HUDEP-2 (cell line): ENCODE results near the gene PLD1.
A peak's percentile ranks its signal among the peaks of the same experiment; 100 is the strongest.
"Not testable (repeated sequence)": the region's sequence is repeated elsewhere in the genome, so short reads cannot be mapped to it uniquely, and the experiment has no call there.

Experiments
- DNase-seq, 76 experiments: peaks; one replicate each; lab custom pipeline; 2025; ENCODE audit not compliant: unreplicated experiment in 76 of 76; lab: John Stamatoyannopoulos, UW

The PLD1 gene

GRCh38 chr3:171574556-171575240 lies 235.6 kb downstream of the PLD1 start:
- DNase-seq: no peak

- DNase-seq: peak in 1 of 76 experiments; percentile 5
Measured at GRCh38 chr3:171569571-171570132, 240.6 kb downstream of the PLD1 start.

- DNase-seq: no peak
Measured at GRCh38 chr3:171568766-171569165, 241.5 kb downstream of the PLD1 start.

- DNase-seq: peak in 25 of 76 experiments; percentile 4 to 49 (median 24)
Measured at GRCh38 chr3:171566803-171567422, 243.4 kb downstream of the PLD1 start.

- DNase-seq: no peak
Measured at GRCh38 chr3:171565481-171566058, 244.7 kb downstream of the PLD1 start.

- DNase-seq: no peak
Measured at GRCh38 chr3:171564748-171565480, 245.4 kb downstream of the PLD1 start.

DNA sequence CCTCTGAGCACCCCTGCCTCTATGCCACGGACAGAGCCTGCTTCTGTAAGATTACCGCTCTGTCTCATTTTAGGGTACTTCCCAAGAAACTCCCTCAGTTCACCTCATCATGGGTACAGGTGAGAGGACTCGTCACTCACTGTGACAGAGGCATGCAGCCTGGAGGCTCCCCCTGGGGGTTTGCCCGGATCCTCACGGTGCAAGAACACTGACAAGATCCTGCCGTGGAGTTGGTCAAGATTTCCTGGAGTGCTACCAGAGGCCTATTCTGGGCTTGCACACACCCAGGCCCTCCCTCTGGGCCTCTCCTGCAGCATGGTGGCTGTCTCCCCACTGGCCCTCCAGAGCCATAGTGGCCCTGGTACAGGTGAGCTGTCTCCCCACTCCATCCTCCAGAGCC lies 247.0 kb downstream of the PLD1 start:
- peak in 1 of 76 experiments; percentile 2 for DNase-seq

GRCh38 chr3:171562459-171562858 lies 247.8 kb downstream of the PLD1 start:
- not testable (repeated sequence) for DNase-seq

GRCh38 chr3:171561596-171562323 lies 248.5 kb downstream of the PLD1 start:
- DNase-seq: no peak

DNA sequence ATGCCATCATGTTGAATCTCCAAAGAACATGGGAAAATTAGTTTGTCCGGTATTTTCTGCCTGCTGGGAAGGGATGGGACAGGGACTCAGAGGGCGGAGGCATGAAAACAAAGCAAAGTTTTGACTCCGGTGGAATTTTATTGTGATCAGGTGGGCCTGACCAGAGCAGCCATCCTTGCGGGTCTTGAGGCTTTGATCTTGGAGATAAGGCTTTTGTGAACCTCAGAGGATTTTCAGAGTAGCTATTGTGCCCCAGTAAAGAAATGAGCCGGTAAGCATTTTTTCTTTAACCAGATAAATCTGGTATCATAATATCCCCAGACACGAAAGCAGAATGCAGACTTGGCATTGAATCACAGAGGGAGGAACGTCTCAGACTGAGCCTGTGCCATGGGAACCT lies 250.7 kb downstream of the PLD1 start:
- no peak for DNase-seq

DNA sequence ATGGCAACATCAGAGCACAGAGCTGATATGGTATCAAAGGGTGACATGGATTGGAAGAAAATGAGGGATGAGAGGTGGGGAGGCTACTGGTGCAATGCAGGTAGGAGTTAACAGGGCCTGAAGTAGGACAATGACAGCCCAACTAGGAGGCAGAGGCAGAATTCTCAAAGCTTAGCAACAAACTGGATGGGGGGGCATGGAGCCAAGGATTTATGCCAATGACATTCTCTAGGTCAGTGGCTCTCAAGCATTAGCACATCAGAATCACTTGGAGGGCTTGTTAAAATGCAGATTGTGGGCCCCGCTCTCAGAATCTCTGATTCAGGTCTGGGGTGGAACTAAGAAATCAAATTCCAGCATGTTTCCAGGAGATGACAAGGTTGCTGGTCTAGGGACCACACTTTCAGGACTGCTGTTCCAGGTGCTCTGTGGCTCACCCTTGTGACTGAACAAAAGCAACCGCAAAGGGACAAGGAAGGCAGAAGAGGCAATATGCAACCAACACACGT lies 252.0 kb downstream of the PLD1 start:
- no peak for DNase-seq

- DNase-seq: no peak
Measured at GRCh38 chr3:171557173-171557572, 253.1 kb downstream of the PLD1 start.

DNA sequence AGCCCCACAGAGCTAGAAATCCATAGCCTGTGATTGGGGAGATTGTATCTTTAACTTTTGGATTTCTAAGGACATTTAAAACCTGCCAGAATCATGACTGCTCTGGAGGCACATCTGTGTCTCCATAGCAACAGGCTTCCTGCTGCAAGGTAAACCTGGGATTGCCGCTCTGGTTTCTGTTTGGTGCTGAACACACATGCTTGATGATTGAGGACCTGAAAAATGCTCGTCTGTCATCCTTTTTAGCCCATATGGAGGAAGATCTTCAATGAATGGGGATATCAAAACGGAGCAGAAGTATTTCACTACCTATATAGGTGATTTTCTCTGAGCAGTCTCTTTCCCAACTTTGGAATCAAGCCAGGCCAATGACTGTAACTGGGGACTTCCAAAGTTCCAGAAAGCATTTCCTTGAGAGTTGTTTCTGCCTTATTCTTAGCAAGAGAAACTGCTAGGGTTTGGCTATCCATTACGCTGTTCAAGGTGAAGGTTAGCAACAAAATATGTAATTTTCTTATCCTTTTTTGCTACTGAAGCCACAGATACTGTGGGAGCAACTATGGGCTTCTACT lies 253.6 kb downstream of the PLD1 start:
- no peak for DNase-seq

- peak in 12 of 76 experiments; percentile 4 to 33 (median 16) for DNase-seq
Measured at GRCh38 chr3:171556148-171556547, 254.1 kb downstream of the PLD1 start.

DNA sequence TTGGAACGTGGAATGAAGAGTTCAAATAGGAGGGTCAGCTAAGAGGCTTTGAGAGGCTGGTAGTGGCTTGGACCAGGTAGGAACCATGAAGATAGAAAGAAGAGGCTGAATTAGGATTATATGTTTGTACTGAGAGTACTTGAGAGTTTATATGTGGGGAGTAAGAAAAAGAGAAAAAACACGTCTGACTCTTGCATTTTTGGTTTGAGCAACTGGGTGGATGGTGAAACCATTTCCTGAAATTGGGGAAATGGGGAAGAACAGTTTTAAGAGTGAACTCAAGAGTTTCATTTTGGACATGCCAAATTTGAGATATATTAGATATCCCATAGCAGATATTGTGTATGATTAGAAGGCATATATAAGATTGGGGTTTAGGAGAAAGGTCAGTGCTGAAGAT lies 257.2 kb downstream of the PLD1 start:
- DNase-seq: no peak

GRCh38 chr3:171552531-171552930 lies 257.8 kb downstream of the PLD1 start:
- DNase-seq: no peak

DNA sequence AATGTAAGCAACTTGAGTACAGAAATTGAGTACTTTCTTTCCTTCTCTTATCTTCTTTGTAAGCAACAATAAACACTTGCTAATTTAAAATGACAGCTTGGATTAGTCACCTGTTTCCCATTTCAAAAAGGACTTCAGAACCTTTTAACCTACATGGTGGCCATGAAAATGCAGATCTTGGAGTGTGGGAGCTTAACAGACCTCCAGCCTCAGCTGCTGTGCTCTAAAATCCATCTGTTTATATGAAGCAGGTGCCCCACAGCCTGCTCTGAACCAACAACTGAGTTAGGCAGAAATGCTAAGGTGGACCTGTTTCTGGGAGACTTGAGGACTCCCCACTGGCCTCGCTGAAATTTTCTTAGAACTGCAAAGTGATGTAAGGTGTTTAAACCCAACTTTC lies 259.0 kb downstream of the PLD1 start:
- no peak for DNase-seq
